B cell (primary cell): Measurements from ENCODE around the gene TEX51.

Source experiments
- CTCF ChIP-seq: fragments of 200-600 bp; IDR thresholded peaks from one replicate; pipeline ENCODE4 v1.8.0; 2022; ENCODE audit warnings: antibody characterized with exemption, mild to moderate bottlenecking
- EZH2 ChIP-seq: IDR thresholded peaks from 2 replicates; pipeline ENCODE4 v1.6.1; 2012; ENCODE audit warnings: borderline replicate concordance, low read depth, mild to moderate bottlenecking, moderate library complexity, low read length; ENCODE audit not compliant: insufficient read depth, poor library complexity, severe bottlenecking

DNA sequence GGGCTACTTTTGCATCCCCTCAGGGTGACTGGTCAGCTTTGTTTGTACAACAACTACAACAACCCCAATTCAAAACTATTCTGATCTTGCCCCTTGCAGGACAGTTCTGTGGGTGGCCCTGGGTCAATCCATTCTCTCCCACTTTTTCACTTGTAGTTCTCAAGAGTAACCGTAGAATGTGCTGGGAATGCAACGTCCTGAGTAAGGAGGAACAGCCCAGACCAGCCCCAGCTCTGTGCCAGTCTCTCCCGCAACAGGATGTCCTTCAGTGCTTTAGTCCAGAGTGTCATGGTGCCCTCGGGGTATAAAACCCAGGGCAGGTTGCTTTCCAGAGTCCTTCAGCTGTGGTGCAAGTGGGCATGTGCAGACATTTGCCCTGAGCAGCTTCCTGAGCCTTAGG, 22.1 kb upstream of the TEX51 start:
- TF ChIP-seq CTCF (no peak), EZH2 (no peak)
